Activated T-helper 1 cell treated with anti-CD3 and anti-CD28 coated beads, Interleukin-12 subunit alpha, Interleukin-12 subunit beta, Interleukin-2, Interleukin-4 antibody, amounts not matched to agents 30 ng/mL and 10 ng/mL and 1 ng/mL, durations not matched to agents 14 hours and 24 hours and 36 hours (primary cell): ENCODE measurements around the gene NUP54. TPM values are rescaled to one million over a fixed set of nuclear protein-coding genes. Genes with fewer than 3 reads are reported as not detected.

Experiments used
- DNase-seq: peaks from one replicate; pipeline ENCODE4 v3.0.0; 2021; ENCODE audit warnings: low spot score
- H3K27ac Mint-ChIP-seq: one replicate; pipeline ENCODE4 v1.8.0; 2021; ENCODE audit warnings: mild to moderate bottlenecking, mixed read lengths
- H3K27me3 Mint-ChIP-seq: one replicate; pipeline ENCODE4 v1.8.0; 2022; ENCODE audit warnings: mild to moderate bottlenecking, moderate library complexity, mixed read lengths; ENCODE audit not compliant: insufficient read depth
- H3K36me3 Mint-ChIP-seq: one replicate; pipeline ENCODE4 v1.8.0; 2021; ENCODE audit warnings: low read depth, mixed read lengths
- H3K4me1 Mint-ChIP-seq: one replicate; pipeline ENCODE4 v1.8.0; 2021; ENCODE audit warnings: low read depth, mixed read lengths
- H3K4me3 Mint-ChIP-seq: one replicate; pipeline ENCODE4 v1.8.0; 2021; ENCODE audit warnings: mild to moderate bottlenecking, moderate library complexity, mixed read lengths
- H3K9me3 Mint-ChIP-seq: one replicate; pipeline ENCODE4 v1.8.0; 2021; ENCODE audit warnings: mixed read lengths
- intact Hi-C: fragments of 100-400 bp; cut with micrococcal nuclease; formaldehyde crosslinking; loops from one replicate; pipeline ENCODE4 v1.15.1; 2024
- total RNA-seq: library from RNA; stranded (reverse); gene quantifications from 2 replicates; pipeline ENCODE4 v1.2.3, GENCODE V29; 2022

Gene NUP54
- total RNA-seq, 1 donor from 2014 or later, result 70.6 TPM

DNA sequence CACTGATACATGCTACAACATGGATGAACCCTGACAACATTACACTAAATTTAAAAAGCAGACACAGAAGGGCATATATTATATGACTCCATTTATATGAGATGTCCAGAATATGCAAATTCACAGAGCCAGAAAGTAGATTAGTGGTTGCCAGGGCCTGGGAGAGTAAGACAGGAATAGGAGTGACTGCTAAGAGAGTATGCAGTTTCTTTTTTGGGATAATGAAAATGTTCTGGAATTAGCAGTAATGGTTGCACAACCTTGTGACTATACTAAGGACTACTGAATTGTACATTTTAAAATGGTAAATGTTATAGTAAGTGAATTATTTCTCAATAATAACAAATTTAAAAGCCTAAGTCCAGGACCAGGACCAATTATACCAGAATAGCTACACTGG, 29.5 kb upstream of the NUP54 start:
- H3K9me3 Mint-ChIP-seq, result no peaks in the 10 kb centered on the region
- H3K27ac Mint-ChIP-seq, result no peak overlapping the region
- H3K4me3 Mint-ChIP-seq, result no peak overlapping the region
- no peaks in the 10 kb centered on the region for H3K4me1 Mint-ChIP-seq
- DNase-seq, result no peak
- no peaks in the 10 kb centered on the region for H3K27me3 Mint-ChIP-seq
- peaks cover 2% of the 10 kb centered on the region for H3K36me3 Mint-ChIP-seq
- intact Hi-C loops, result no loop called here

DNA sequence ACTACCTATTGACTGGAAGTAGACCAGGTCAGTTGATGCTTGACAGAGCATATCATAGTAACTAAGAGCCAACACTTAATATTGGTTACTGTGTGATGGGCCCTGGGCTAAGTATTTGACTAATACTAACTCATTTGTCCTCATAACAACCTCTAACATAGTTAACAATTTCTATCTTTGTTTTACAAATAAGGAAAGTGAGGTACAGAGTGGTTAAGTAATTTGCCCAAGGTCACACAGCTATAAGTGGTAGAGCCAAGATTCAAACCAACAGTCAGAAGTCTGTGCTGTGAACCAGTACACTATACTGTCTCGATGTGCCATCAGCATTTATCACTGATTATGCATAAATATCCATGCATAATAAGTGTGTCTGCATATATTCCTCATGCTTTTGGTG, 27.1 kb upstream of the NUP54 start:
- no peak overlapping the region for H3K4me3 Mint-ChIP-seq
- intact Hi-C loops, result no loop called here

DNA sequence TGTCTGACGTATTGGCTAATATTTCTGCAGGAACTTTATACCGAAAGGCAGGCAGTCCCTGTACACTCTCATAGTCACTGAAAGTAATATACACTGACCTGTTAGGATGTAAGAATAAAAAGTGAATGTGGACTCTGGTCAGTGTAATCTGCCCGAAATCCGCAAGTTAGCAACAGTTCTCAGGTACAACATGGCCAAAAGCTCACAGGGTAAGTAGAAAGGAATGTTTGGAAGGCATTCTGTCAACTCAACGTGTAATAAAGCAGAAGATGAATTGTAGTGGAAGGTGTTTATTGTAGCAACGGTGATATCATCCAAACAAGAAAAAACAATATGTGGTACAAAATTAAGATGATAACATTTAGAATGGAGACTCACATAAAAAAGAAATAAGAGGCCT, 26.0 kb upstream of the NUP54 start:
- H3K27ac Mint-ChIP-seq, result no peak overlapping the region
- H3K4me3 Mint-ChIP-seq, result no peak overlapping the region
- DNase-seq, result no peak
- intact Hi-C loops, result no loop called here
- H3K27me3 Mint-ChIP-seq, result no peaks in the 10 kb centered on the region
- H3K36me3 Mint-ChIP-seq, result peaks cover 2% of the 10 kb centered on the region
- no peaks in the 10 kb centered on the region for H3K9me3 Mint-ChIP-seq
- H3K4me1 Mint-ChIP-seq, result no peaks in the 10 kb centered on the region

More for the DNA sequence above, 27.1 kb upstream of the NUP54 start:
- H3K27ac Mint-ChIP-seq, result no peak overlapping the region
- no peak for DNase-seq
- H3K36me3 Mint-ChIP-seq, result peaks cover 2% of the 10 kb centered on the region
- no peaks in the 10 kb centered on the region for H3K27me3 Mint-ChIP-seq
- no peaks in the 10 kb centered on the region for H3K9me3 Mint-ChIP-seq
- no peaks in the 10 kb centered on the region for H3K4me1 Mint-ChIP-seq

DNA sequence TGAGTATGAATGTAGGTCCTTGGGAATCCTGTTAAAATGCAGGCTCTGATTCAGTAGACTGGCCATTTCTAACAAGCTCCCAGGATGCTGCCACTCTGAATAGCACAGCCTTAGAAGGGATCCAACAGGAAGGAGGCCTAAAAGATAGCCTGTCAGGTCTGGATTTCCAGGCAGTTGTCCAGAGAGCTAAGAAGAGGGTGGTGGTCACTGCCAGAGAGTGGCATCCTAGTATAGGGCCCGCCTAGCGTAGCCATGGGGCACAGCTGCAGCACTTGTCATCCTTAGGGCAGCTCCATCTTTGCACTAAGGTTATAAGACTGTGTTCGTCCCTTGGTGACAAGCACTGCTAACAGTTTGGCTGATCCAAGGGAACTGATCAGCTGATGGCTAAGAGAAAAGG, 20.5 kb upstream of the NUP54 start:
- Mint-ChIP-seq H3K4me3 (no peak overlapping the region), H3K27ac (no peak overlapping the region), H3K4me1 (no peaks in the 10 kb centered on the region), H3K9me3 (no peaks in the 10 kb centered on the region), H3K36me3 (peaks cover under 1% of the 10 kb centered on the region), H3K27me3 (no peaks in the 10 kb centered on the region)
- intact Hi-C loops, result no loop called here
- no peak for DNase-seq

DNA sequence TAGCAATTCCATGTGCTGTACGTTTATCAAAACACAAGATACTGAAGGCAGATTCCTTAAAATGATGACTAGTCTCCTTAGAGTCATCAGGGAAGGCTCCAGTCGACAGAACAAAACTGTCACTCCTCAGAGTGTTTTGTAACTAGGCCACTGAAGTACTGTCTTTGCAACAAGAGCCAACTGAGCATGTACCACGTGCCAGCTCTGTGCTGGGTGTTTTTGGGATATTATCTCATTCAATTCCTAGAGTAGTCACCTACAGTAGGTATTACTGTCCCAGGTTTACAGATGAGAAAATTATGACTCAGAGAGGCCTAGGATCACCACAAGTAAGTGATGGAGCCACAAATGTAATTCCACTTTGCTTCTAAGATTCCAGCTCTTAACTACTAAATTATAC, 18.3 kb upstream of the NUP54 start:
- intact Hi-C loops, result no loop called here
- H3K27ac Mint-ChIP-seq, result no peak overlapping the region

DNA sequence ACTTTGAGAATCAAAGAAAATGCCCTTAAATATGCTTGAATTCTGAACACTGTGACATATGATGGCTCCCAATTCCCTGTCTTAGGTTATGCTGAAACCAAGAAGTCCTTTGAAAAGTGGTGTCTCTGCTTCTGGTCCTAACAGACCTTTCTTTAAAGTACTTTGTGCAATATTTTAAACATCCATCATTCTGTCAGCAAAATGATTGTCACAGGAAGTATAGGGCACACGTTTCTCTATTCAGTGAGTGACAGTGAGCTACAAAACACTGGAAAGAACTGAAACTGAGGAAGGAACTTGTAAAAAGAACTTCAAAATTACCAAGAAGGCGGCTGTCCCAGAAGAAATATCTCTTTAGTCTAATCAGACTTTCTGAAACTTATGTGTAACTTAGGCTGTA, 12.2 kb upstream of the NUP54 start:
- H3K4me1 Mint-ChIP-seq, result no peaks in the 10 kb centered on the region
- peaks cover 5% of the 10 kb centered on the region for H3K36me3 Mint-ChIP-seq
- H3K27me3 Mint-ChIP-seq, result peaks cover 3% of the 10 kb centered on the region
- intact Hi-C loops, result no loop called here
- no peak overlapping the region for H3K4me3 Mint-ChIP-seq
- no peaks in the 10 kb centered on the region for H3K9me3 Mint-ChIP-seq
- no peak for DNase-seq
- H3K27ac Mint-ChIP-seq, result no peak overlapping the region

More for the DNA sequence above, 18.3 kb upstream of the NUP54 start:
- no peaks in the 10 kb centered on the region for H3K9me3 Mint-ChIP-seq
- H3K4me3 Mint-ChIP-seq, result no peak overlapping the region
- H3K27me3 Mint-ChIP-seq, result no peaks in the 10 kb centered on the region
- no peaks in the 10 kb centered on the region for H3K4me1 Mint-ChIP-seq
- no peak for DNase-seq
- H3K36me3 Mint-ChIP-seq, result peaks cover 5% of the 10 kb centered on the region

DNA sequence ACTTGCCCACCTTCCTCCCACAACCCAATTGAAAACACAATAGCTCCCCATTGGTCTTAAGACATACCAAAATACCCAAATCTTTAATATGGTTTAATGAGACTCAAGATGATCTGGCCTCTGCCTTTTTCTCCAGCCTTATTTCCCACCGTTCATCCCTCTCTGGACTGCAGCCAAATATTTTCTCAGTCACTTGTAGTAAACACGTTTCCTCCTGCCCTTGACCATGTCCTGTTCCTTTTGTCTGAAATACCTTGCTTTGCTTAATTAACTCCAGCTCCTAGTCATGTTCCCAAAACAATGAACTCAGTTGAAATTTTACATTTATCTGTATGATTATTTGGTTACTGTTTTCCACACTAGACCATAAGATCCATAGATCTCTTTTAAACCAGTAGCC, 8.4 kb upstream of the NUP54 start:
- no peak overlapping the region for H3K4me3 Mint-ChIP-seq
- intact Hi-C loops, result no loop called here
- no peak for DNase-seq
- H3K9me3 Mint-ChIP-seq, result no peaks in the 10 kb centered on the region
- H3K27ac Mint-ChIP-seq, result no peak overlapping the region
- H3K4me1 Mint-ChIP-seq, result no peaks in the 10 kb centered on the region
- no peaks in the 10 kb centered on the region for H3K36me3 Mint-ChIP-seq
- peaks cover 3% of the 10 kb centered on the region for H3K27me3 Mint-ChIP-seq

DNA sequence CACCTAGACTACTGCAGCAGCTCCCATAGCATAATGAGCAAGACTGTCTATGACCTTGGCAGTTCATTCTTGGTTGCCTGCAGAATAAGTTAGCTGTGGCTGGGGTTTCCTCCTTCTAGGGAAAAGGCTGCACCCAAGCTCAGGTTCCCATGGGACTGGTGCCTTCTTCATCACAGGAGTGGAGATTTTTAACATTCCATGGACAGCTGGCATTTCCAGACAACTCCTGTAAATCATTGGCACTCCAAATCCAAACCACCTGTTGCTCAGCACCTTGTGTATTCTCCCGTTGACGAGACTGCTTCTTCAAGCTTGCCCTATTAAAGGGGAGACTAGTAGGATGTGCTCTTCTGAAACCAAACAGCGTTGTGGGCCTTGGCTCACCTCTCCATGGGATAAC, 7.8 kb upstream of the NUP54 start:
- Mint-ChIP-seq H3K36me3 (no peaks in the 10 kb centered on the region), H3K4me1 (no peaks in the 10 kb centered on the region), H3K4me3 (no peak overlapping the region), H3K9me3 (no peaks in the 10 kb centered on the region), H3K27ac (no peak overlapping the region), H3K27me3 (peaks cover 3% of the 10 kb centered on the region)
- intact Hi-C loops, result no loop called here
- DNase-seq, result no peak

DNA sequence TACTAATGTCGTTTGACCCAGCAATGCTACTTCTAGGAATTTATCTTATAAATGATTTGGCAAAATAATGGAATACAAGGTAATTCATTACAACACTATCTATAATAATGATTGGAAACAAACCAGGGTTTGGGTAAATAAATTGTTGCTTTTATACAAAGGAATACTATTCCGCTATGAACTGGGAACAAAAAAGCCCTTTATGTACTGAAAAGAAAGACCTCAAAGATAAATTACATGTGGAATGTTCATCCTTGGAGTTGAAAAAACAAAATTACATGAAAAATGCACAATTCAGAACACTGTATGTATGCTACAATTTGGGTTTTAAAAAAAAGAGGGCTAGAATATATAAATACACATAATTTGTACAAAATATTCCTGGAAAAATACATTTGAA, 5.2 kb upstream of the NUP54 start:
- H3K36me3 Mint-ChIP-seq, result no peaks in the 10 kb centered on the region
- H3K27me3 Mint-ChIP-seq, result peaks cover 3% of the 10 kb centered on the region
- H3K27ac Mint-ChIP-seq, result no peak overlapping the region
- H3K4me3 Mint-ChIP-seq, result no peak overlapping the region
- intact Hi-C loops, result no loop called here
- no peak for DNase-seq
- H3K9me3 Mint-ChIP-seq, result no peaks in the 10 kb centered on the region
- peaks cover 13% of the 10 kb centered on the region for H3K4me1 Mint-ChIP-seq

DNA sequence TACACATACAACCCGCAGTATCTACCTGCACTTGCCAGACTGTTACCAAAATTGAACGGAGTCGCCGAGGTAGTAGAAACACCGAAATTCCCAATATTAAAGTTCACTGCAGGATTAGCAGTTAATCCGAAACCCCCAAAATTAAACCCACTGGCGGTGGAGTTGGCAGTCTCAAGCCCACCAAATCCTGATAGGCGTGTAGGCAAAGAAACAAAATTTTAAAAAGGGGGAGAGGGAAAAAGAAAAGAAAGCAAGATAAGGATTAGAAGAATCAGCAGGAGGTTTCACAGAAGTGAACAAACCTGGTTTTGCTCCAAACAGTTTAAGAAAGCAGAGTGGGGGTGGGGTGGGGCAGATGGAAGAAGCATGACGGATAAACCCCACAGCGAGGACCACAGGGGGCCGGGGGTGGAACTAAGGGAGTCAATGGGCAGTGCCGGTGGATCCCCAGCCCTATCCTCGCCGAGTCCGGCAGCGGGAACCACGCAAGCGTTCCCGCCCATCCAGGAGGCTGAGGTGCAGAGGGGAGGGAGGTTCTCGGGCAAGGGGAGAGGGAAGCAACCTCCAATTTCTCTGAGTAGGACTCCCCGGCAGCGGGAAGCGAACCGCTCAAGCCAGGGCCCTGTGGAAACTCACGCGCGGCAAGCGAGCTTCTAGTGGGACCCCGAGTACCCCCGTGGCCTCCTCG, 599 bp downstream of the NUP54 start:
- peak overlapping the region; percentile 99 for H3K4me3 Mint-ChIP-seq

DNA sequence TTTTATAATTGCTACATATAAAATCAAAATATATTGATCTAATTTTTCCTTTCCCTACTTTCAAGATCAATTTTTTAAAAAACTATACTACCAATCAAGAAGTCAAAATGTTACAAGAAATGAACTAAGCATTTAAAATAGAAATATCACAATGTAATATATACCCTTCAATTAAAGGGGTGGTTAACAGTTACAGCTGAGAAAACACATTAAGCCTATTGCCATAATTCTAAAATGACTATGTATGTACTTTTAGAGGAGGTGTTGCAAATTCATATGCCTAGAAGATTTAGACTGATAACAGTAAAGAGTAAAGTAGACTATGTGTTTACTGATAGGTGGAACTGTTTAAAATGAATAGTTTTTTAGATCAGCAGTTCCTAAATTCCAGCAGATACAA, 3.7 kb downstream of the NUP54 start:
- H3K36me3 Mint-ChIP-seq, result peaks cover 36% of the 10 kb centered on the region
- H3K27me3 Mint-ChIP-seq, result no peaks in the 10 kb centered on the region
- intact Hi-C loops, result no loop called here
- H3K4me3 Mint-ChIP-seq, result no peak overlapping the region
- DNase-seq, result no peak
- no peaks in the 10 kb centered on the region for H3K9me3 Mint-ChIP-seq
- H3K27ac Mint-ChIP-seq, result no peak overlapping the region
- peaks cover 38% of the 10 kb centered on the region for H3K4me1 Mint-ChIP-seq

More for the DNA sequence above, 599 bp downstream of the NUP54 start:
- Mint-ChIP-seq H3K4me1 (peaks cover 35% of the 10 kb centered on the region), H3K36me3 (peaks cover 12% of the 10 kb centered on the region), H3K9me3 (no peaks in the 10 kb centered on the region), H3K27ac (peak overlapping the region; percentile 97), H3K27me3 (no peaks in the 10 kb centered on the region)
- DNase-seq, result peak; percentile 43
- intact Hi-C loops, result loop anchor here (1.0 to 2.0 kb wide), 10 partner anchors 66 to 1009 kb away; partner anchors contain the start of genes CCNG2, NAAA, RCHY1 and SCARB2

DNA sequence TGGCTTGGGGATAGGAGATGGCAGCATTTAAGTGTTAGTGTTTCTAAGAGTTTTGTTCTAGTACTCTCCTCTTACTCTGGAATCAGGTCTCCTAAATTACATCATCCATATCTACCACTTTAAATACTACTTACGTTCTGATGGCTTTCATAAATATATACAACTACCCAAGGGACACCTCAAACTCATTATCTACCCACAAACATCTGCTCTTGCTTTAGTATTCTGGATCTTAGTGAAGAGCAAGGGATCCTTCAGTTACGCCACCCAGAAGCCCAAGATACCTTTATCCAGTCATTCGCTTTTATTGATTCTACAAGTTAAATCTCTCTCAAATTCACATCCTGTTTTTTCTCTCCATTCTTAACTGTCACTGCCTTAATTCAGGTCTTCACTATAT, 7.0 kb downstream of the NUP54 start:
- H3K36me3 Mint-ChIP-seq, result peaks cover 47% of the 10 kb centered on the region
- H3K27ac Mint-ChIP-seq, result no peak overlapping the region
- H3K4me3 Mint-ChIP-seq, result no peak overlapping the region
- intact Hi-C loops, result no loop called here
- H3K4me1 Mint-ChIP-seq, result peaks cover 20% of the 10 kb centered on the region
- no peaks in the 10 kb centered on the region for H3K9me3 Mint-ChIP-seq
- H3K27me3 Mint-ChIP-seq, result no peaks in the 10 kb centered on the region
- no peak for DNase-seq

DNA sequence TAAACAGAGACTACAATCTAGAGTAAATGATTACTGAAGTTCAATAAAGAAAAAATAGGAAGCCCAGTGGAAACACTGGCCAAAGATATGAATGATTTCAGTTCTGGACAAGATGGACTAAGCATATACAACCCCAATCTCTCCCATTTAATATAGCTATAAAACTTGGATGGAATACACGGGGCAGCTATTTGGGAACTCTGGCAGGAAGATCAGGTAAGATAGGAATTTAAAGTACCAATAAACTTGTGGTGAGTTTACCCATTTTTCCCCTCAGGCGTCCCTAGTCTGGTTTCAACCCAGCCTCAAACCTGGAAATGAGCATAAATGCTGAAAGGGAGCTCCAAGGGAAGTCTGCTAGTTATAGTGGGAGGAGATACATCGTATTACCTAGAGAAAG, 20.4 kb downstream of the NUP54 start:
- H3K4me1 Mint-ChIP-seq, result no peaks in the 10 kb centered on the region
- intact Hi-C loops, result no loop called here
- H3K4me3 Mint-ChIP-seq, result no peak overlapping the region
- no peaks in the 10 kb centered on the region for H3K9me3 Mint-ChIP-seq
- H3K27me3 Mint-ChIP-seq, result no peaks in the 10 kb centered on the region
- no peak for DNase-seq
- H3K27ac Mint-ChIP-seq, result no peak overlapping the region
- H3K36me3 Mint-ChIP-seq, result peaks cover 33% of the 10 kb centered on the region

DNA sequence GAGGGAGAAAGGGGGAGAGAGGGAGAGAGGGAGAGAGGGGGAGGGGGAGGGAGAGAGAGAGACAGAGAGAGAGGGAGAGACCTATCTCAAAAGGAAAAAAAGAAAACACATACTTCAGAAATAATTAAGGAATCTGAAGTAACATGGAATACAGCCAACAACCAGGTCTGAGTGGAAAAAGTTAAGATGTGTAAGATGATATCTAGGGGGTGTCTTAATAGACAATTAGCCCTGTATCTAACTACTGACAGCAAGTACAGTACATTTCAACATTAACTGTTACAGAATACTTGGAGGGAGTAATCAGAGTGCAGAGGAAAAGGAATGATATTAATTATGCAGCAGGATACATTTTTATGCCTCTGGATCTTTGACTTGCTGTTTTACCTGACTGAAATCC, 22.4 kb downstream of the NUP54 start:
- no peak for DNase-seq
- Mint-ChIP-seq H3K27me3 (no peaks in the 10 kb centered on the region), H3K9me3 (no peaks in the 10 kb centered on the region), H3K27ac (no peak overlapping the region), H3K4me1 (no peaks in the 10 kb centered on the region), H3K36me3 (peaks cover 40% of the 10 kb centered on the region), H3K4me3 (no peak overlapping the region)
- intact Hi-C loops, result no loop called here
